ENCODE measurements around the gene SLC7A1.

Gene SLC7A1

DNA sequence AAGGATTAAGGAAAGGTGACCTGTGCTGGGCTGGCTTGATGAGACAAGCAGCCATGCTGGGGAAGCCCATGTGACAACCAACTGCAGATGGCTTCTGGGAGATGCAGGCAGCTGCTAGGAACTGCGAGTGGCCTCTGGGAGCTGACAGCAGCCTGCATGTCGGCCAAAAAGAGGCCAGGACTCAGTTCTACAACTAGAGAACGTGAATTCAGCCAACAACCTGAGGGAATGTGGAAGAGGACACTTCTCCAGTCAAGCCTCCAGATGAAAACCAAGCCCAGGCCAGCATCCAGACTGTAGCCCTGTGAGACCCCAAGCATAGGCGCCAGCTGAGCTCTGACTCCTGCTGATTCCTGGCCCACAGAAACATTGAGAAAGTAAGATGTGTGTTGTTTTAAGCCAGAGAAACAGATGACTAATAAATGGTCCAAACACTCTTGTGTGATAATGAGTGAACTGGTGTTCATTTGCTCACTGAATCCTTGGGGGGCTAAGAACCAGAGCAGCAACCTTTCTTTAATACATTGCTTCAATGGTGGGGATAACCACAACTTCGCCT, 45.0 kb downstream of the SLC7A1 start:
- peak; percentile 24 for DNase-seq

DNA sequence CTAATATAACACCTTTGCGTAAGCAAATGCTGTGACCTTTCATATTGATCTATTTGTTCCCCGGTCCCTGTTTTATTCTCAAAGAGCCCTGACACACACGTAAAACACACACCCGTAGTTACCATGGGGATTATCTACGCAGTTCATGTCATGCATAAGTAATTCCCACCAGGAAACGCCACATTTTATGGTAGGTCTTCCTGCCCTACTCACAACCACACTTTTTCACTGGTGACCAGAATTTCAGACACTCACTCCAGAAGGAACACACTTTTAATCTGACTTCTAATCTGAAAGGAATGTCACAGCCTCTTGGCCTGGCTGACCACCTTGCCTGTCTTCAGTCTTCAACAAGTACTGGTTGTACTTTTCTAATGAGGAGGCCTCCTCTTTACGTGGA, 46.8 kb downstream of the SLC7A1 start:
- no peak for DNase-seq

GRCh38 chr13:29547153-29547552, 48.3 kb downstream of the SLC7A1 start:
- DNase-seq = no peak

- DNase-seq = no peak
These were observed 48.8 kb downstream of the SLC7A1 start for GRCh38 chr13:29546662-29547061.

DNA sequence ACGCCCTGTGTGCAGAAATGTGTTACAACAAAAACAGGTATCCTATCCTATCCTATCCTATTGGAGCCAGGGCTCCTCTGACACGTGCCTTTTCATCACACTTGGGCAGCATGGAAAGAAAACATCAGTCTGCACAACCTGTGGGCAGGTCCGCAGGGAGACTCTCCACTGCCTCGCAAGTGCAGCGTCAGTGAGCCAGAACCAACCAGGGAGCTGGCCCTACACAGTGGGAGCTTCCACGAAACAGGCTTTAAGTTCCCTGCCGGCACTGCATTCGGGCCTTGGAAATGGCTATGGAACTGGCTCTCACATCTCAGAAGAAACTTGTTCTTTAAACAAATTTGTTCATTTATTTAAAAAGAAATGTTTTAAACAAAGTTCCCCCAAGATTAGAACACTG, 49.5 kb downstream of the SLC7A1 start:
- no peak for DNase-seq

- no peak for DNase-seq
These were observed 52.0 kb downstream of the SLC7A1 start for GRCh38 chr13:29543230-29544215.

DNA sequence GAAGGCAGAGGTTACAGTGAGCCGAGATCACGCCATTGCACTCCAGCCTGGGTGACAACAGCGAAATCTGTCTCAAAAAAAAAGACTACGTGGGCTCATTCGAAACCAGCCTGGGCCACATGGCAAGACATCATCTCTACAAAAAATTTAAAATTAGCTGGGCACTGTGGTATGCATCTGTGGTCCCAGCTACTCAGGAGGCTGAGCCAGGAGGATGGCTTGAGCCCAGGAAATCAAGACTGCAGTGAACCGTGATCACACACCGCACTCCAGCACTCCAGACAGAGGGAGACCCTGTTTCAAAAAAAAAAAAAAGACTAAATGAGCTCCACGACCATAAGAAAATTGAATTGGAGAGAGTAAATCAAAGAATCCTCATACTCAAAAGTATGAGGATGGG, 53.1 kb downstream of the SLC7A1 start:
- no peak for DNase-seq

DNA sequence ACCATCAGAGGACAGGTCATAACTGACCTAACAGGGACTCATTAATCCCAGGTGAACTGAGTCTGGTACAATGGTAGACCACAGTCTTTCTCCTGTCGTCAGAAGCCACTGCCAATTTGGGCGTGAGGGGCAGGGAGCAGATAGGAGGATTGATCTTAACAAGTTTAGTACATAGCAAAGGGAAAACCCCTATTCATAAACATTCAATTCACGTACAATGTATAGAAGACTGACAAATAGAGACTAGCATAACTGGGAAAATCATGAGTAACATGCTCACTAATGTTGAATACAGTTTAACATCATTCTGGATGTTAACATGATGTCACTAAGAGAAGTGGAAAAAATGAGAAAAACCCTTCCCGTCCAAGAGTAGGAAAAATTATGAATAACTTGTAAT, 54.1 kb downstream of the SLC7A1 start:
- no peak for DNase-seq

- DNase-seq = no peak
These were observed 54.7 kb downstream of the SLC7A1 start for GRCh38 chr13:29540799-29541198.

- no peak for DNase-seq
These were observed 55.2 kb downstream of the SLC7A1 start for GRCh38 chr13:29540334-29540733.

- DNase-seq = no peak
These were observed 55.6 kb downstream of the SLC7A1 start for GRCh38 chr13:29539856-29540255.

DNA sequence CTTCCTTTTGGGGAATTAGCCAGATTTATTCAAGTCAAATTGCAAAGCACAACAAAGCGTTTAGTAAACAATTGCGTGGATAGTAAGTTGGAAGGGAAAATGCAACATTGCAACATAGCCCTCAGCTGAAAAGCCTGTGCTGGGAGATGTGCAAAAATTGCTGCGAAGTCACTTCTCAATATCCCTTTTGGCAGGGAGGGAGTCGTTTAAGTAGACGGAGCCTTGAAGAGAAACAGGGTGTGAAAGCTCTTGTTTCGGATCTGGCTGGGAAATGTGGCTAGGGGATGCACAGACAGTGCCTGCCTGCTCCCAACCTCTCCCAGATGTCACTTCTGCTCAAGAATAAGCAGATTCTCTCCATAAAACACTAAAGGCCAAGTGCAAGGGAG, 56.8 kb downstream of the SLC7A1 start:
- DNase-seq = no peak

DNA sequence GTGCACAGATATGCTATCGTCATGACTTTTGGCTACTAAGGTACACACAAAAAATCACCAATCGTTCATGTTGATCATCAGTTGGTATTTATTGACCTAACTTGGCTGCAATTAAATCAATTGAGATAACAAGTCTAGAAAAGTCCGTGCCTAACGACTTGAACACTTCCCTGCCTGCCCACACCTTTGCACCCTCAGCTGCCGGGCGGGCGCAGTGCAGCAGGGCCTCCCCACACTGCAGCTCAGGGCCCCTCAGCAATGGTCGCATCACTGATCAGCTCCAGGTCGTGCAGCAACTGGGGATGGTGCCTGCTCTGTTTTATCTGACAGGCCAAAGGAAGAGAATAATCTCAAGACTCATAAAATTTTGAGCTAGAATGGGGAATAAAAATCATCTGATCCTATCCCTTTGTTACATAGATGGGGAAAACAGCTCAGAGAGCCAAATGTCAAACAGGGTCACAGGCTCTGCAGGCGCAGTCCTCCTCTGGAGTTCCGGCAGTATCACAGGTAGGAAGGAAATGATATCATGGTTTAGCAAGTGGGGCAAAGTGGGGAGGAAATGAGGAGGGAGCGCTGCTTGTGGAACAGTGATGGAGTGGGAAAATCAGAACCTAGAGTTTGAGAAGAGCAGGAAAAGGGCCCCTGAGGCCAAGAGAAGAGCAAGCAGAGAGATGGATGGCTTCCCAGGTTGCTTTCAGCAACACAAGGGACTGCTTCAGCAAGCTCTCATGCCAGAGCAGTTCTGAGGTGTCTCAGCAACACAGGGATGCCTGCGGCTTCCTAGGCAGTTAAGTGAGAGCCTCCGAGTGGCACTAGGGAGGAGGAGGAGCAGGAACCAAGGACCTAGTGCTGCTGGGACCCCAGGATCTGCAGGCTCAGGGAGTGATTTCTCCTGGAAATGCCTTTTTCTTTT, 57.5 kb downstream of the SLC7A1 start:
- no peak for DNase-seq

DNA sequence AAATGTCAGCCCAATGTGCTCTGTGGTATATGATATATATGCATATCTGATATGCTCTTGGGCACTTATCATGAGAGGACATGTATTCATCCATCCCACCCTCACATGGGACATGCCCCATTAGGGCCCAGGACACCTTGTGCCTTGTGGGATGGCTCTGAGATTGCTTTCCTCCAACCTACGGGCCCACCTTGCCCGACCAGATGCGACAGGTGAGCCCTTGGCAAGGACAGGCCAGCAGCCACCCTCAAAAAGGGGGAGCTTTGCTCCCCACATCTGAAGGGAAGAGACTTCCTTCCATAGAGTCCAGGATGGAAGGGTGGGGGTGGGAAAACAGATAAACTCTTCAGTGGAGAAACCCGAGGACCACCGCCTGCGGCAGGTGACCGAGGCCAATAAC, 58.6 kb downstream of the SLC7A1 start:
- no peak for DNase-seq

DNA sequence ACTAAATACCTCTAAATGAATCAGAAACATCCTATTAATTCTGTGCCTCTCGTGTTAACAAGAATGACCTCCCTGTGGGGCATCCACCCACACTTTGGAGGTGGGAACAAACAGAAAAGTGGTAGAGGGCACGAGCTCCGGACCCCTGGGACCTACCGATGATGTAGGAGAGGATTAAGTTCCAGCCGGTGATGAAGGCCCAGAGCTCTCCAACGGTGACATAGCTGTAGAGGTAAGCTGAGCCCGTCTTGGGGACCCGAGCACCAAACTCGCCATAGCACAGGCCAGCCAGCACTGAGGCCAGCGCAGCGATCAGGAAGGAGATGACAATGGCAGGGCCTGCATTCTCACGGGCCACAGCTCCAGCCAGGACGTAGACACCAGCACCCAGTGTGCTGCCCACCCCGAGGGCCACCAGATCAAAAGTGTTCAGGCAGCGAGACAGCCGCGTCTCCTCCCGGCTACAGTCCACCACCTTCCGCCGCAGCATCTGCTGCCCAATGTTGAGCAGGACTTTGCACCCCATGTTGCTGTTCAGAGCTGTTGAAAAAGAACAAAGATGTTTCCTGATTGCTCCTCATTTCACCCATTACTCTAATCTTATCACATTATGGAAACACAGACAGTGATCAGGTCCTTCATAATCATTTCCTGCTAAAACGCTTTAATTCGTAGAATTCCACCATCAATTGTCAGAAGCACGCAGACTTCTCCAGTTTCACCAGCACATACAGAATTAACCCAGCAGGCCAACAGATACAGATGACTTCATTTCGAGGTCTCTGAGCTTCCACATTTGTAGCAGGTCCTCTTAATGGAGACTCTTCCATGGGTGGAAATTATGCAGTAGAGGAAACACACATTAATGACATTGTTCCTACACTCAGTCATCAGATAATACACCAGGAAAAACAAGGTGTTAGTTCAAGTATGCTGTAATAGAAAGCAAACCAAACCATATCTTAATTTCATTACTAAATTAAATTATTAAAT, 59.5 kb downstream of the SLC7A1 start:
- no peak for DNase-seq

DNA sequence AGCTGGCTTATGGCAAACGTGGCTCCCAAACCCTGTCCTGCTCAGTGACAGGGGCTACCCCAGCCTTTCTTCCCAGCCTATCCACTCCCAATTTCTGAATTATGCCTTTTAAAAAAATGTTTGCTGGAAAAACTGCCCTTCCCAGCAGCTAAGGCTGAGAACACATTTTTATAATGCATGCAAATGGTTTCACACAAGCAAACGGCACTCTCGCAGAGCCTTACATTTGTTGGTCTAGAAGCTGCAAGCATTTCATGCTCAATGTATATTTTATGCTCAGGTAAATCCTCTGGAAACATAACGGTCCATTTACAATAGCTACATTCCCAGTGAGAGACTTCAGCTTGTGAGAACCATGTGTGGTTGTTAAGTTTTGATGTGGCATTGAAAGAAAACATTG, 61.4 kb downstream of the SLC7A1 start:
- no peak for DNase-seq

GRCh38 chr13:29532821-29533220, 62.7 kb downstream of the SLC7A1 start:
- no peak for DNase-seq

GRCh38 chr13:29532116-29532515, 63.4 kb downstream of the SLC7A1 start:
- DNase-seq = peak; percentile 81

DNA sequence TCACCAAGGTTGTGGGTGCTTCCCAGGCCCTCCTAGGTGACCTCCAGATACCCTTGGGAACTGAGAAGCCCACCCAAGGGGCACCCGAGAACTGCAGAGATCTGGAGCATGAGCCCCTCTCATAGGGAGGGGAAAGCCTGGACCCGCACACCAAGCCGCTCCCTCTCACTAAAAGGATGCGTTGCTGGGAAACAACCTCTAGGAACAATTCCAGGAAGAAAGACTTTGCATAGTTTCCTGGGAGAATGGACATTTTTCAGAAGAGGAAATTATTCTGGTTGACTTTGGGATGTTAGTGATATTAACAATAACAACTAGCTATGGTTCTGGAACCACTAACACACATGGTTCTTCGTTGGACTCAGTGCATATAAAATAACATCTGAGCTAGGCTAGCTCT, 64.6 kb downstream of the SLC7A1 start:
- no peak for DNase-seq

DNA sequence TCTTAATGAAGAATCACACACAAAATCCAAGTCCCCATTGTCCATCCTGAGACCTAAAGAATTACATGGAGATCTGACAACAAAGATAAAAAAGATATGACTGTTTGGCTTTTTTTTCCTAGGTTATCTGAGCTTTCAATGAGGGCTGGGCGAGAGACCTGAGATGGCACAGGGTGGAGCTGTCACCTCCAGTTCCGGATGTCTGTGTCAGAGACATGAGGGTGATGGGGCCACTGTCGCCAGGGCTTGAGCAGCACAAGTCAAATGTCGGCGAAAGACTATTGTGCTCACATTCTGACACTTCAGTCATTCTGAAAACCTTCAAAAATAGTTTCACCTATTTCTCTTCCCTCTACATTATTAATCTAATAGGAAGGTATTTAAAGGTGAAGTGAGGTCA, 65.7 kb downstream of the SLC7A1 start:
- no peak for DNase-seq

GRCh38 chr13:29527916-29528315, 67.6 kb downstream of the SLC7A1 start:
- DNase-seq = no peak

DNA sequence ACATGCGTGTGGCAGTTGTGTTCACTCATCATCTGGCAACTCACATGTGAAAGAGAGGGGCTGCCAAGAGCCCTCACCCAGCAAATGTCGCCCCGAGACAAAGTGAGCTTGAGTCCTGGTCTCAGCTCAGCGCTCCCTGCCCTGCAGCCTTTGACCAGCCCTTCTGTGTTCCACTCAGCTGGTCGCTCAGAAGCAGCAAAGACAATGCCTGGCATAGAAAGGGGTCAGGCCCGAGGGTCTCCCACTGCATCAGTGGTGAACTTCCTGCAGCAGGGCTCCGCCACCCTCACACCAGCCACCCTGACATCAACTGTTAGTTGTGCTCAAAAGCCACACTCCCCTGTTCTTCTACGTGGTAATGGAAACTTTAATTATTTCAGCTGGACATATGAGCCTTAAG, 68.0 kb downstream of the SLC7A1 start:
- DNase-seq = no peak

Data from femur (tissue), 1 donor.